HG03103 (cell line): Measurements from ENCODE around the gene NOSIP.

Experiments used
- ATAC-seq: cut with Tn5 transposase; IDR thresholded peaks from one replicate; pipeline ENCODE4 v1.9.1; 2021; ENCODE audit warnings: low read depth; ENCODE audit not compliant: unreplicated experiment

NOSIP gene

GRCh38 chr19:49595819-49596404, 15.6 kb upstream of the NOSIP start:
- ATAC-seq = no peak

GRCh38 chr19:49594993-49595818, 14.8 kb upstream of the NOSIP start:
- no peak for ATAC-seq

- ATAC-seq = no peak
These were observed 14.0 kb upstream of the NOSIP start for GRCh38 chr19:49594157-49594992.

GRCh38 chr19:49593233-49594113, 13.1 kb upstream of the NOSIP start:
- no peak for ATAC-seq

- ATAC-seq = no peak
These were observed 12.3 kb upstream of the NOSIP start for GRCh38 chr19:49592486-49593232.

- no peak for ATAC-seq
These were observed 11.6 kb upstream of the NOSIP start for GRCh38 chr19:49591731-49592485.

GRCh38 chr19:49590971-49591730, 10.8 kb upstream of the NOSIP start, which contains the start of gene PRR12:
Gene PRR12 (plus strand): TSS chr19:49591182. CDS start chr19:49591655, 473 bp downstream.
- no peak for ATAC-seq

- peak; percentile 58 for ATAC-seq
These were observed 10.0 kb upstream of the NOSIP start for GRCh38 chr19:49590071-49590970.

- no peak for ATAC-seq
These were observed 9.1 kb upstream of the NOSIP start for GRCh38 chr19:49589502-49589905.

GRCh38 chr19:49588365-49589122, 8.2 kb upstream of the NOSIP start:
- ATAC-seq = no peak

- no peak for ATAC-seq
These were observed 6.9 kb upstream of the NOSIP start for GRCh38 chr19:49587227-49587626.

GRCh38 chr19:49585023-49585422, 4.7 kb upstream of the NOSIP start:
- ATAC-seq = no peak

GRCh38 chr19:49583239-49583638, 2.9 kb upstream of the NOSIP start:
- no peak for ATAC-seq

GRCh38 chr19:49581007-49581508, 702 bp upstream of the NOSIP start, which contains the start of gene PRRG2:
Gene PRRG2 (plus strand): TSS chr19:49581316. CDS start chr19:49583220, 1,904 bp downstream.
- ATAC-seq = no peak

GRCh38 chr19:49579947-49580263, 451 bp downstream of the NOSIP start:
- ATAC-seq = no peak

GRCh38 chr19:49579193-49579592, 1.2 kb downstream of the NOSIP start:
- ATAC-seq = no peak
